Fibroblast of gingiva (primary cell): ENCODE results near the gene ARID2.

ENCODE experiments used
- DNase-seq: peaks from one replicate; pipeline ENCODE4 v3.0.0-alpha.2; 2011; ENCODE audit warnings: low read depth

Gene ARID2

GRCh38 chr12:45768194-45768593 lies 38.7 kb downstream of the ARID2 start:
- no peak for DNase-seq

GRCh38 chr12:45773747-45774146 lies 44.2 kb downstream of the ARID2 start:
- no peak for DNase-seq

DNA sequence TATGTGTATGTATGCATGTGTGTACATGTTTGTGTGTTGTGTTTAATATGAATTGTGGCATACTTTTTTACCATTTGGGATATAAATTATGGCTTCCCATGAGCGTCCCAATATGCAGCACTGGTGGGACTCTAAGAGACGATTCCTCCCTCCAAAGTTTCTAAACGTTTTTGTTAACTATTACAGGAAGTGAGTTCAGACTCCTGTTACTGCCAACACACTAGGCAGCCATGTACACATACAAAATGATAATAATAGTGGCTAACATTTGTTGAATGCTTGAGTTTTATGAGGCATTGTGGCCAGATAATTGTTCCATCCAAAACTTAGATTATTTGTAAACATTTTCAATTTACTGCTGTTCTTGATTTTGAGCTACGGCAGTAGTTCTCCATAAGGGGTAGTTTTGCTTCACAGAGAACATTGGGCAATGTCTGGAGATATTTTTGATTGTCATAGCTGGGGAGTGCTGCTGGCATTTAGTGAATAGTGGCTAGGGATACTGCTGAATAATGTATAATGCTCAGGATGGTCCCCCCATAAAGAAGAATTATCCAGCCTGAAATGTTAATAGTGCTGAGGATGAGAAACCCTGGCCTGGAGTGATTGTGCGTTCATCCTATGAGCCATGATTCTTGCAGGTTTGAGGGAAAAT lies 45.1 kb downstream of the ARID2 start:
- peak; percentile 29 for DNase-seq

- DNase-seq: no peak
These were observed 46.0 kb downstream of the ARID2 start for GRCh38 chr12:45775465-45775864.

DNA sequence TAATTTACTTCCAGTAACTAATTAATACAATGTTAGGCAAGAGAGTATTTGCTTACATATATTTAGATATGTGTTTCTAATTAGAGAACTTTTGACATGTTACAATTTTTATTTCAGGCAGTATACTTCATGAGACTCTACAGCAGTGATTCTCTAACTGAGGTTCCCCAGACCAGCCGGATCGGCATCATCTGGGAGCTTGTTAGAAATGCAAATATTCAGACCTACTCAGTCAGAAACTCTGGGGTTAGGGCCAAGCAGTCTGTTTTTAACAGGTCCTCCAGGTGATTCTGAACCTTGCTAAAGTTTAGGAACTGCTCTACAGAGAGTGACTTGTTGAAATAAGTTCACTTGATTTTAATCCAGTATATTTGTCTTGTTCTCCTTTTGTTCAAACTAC lies 46.5 kb downstream of the ARID2 start:
- DNase-seq: no peak

DNA sequence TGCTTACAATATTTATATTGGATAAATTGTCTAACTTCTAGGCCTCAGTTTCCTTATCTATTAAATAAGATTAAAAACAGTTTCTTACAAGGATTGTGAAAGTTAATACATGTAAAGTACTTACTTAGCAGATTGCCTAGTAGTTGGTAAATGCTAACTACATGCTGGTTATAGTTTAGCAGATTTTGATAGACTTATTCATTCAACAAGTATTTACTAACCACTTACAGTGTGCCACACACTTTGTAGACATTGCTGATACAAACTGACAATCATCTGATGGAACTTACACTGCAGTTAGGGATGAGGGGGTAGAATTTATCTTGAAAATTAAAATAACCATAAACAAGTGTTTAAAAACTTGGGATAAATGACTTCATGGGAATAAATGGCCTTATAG lies 50.4 kb downstream of the ARID2 start:
- DNase-seq: no peak

DNA sequence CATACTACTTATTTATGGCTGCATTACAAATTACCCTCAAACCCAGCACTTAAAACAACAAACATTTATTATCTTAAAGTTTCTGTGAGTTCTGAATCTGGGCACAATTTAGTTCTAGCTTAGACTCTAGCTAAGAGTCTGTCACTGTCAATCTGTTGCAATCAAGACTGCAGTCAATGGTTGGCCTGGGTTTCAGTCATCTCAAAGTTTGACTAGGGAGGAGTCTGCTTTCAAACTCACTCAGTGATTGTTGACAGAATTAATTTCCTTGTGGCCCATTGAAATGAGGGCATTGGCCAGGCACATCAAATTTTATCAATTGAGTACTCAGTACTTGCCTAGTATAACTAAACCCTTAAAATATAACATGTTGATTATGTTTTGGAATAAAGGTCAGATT lies 51.6 kb downstream of the ARID2 start:
- no peak for DNase-seq

GRCh38 chr12:45785315-45785714 lies 55.8 kb downstream of the ARID2 start:
- DNase-seq: no peak

- DNase-seq: peak; percentile 80
These were observed 59.5 kb downstream of the ARID2 start for GRCh38 chr12:45789025-45789424.

GRCh38 chr12:45794422-45794821 lies 64.9 kb downstream of the ARID2 start:
- no peak for DNase-seq

DNA sequence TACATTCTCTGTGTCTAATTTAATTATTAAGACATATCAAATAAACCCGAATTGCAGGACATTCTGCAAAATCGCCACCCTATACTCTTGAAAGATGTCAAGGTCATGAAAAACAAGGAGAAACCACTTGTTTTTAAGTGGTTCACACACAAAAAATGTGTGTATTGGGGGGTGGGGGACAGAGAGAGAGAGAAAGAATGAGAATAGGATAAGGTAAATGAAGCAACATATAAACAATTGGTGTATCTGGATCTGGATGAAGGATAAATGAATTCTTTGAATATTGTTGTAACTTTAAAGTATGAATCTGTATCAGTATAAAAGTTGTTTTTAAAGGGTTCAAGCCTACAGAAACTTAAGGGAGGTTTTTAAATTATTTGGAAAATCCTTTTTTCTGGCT lies 72.1 kb downstream of the ARID2 start:
- DNase-seq: no peak

GRCh38 chr12:45803111-45803510 lies 73.6 kb downstream of the ARID2 start:
- DNase-seq: no peak

GRCh38 chr12:45816652-45817051 lies 87.1 kb downstream of the ARID2 start:
- DNase-seq: no peak

GRCh38 chr12:45827974-45828373 lies 98.5 kb downstream of the ARID2 start:
- DNase-seq: no peak

- DNase-seq: no peak
These were observed 98.9 kb downstream of the ARID2 start for GRCh38 chr12:45828402-45828801.

DNA sequence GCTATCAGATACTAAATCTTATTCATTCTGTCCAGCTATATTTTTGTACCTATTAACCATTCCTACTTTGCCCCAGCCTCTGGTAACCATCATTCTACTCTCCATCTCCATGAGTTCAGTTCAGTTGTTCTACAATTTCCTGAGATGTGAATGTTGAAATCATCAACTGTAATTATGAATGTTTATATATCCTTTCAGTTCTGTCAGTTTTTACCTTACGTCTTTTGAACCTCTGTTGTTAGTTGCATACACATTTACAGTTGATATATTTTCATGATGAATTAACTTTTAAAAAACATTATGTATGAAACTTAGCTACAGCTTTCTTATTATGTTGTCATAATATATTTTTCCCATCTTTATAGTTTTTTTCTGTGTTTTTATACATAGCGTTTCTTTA lies 102.1 kb downstream of the ARID2 start:
- DNase-seq: no peak

DNA sequence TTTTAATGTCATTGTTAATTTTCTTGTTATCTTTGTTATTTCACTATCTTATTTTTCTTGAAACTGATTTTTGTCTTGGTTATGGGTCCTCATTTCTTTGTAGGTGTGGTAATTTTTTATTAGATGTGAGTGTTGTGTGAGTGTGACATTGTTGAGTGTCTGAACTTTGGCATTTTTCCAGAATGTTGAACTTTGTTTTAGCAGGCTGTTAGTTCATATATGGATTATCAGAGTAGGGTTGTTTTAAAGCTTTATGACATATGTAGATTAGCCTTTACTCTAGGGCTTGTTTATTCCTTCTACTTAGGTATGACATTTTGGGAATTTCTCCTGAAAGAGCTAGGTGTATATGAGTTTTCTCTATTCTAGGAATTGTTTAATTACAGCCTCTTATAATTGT lies 103.9 kb downstream of the ARID2 start:
- no peak for DNase-seq

GRCh38 chr12:45834809-45835208 lies 105.3 kb downstream of the ARID2 start:
- DNase-seq: no peak

DNA sequence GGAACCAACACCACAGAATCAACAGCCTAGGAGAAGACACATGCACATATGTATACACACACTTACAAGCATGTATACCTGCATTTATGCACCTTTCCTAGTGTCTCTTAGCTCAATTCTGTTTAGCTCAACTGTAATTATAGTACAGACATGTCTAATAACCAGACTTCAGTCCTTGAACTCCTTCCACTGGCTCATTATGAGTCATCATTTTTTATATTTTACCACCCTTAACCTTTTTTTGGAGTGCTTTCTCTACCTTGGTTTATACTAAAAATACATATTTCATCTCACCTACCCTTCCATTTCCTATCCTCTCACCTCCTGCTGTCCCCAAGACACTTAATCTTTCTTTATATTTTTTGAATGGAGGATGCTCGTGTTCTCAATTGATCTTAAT lies 110.4 kb downstream of the ARID2 start:
- no peak for DNase-seq

- DNase-seq: no peak
These were observed 119.8 kb downstream of the ARID2 start for GRCh38 chr12:45849289-45849688.

GRCh38 chr12:45850302-45850701 lies 120.8 kb downstream of the ARID2 start:
- DNase-seq: no peak

DNA sequence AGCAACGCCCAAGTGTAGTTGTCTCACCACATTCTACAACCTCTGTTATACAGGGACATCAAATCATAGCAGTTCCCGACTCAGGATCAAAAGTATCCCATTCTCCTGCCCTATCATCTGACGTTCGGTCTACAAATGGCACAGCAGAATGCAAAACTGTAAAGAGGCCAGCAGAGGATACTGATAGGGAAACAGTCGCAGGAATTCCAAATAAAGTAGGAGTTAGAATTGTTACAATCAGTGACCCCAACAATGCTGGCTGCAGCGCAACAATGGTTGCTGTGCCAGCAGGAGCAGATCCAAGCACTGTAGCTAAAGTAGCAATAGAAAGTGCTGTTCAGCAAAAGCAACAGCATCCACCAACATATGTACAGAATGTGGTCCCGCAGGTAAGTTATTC lies 123.0 kb downstream of the ARID2 start:
- no peak for DNase-seq

- DNase-seq: no peak
These were observed 124.0 kb downstream of the ARID2 start for GRCh38 chr12:45853550-45853949.

DNA sequence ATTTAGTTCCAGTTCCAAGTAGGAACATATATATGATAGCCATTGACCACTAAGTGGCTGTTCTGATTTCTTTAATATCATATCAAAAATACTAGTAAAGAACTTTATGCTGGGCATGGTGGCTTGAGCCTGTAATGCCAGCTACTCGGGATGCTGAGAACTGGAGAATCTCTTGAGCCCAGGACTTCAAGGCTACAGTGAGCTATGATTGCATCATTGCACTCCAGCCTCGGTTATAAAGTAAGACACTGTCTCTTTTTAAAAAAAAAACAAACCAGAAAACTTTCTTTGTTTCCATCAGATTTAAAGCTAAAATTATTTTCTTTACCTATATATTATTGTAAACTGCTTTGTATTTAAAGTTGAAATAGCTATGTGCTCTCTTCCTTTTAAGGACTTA lies 133.8 kb downstream of the ARID2 start:
- DNase-seq: no peak

- no peak for DNase-seq
These were observed 136.8 kb downstream of the ARID2 start for GRCh38 chr12:45866299-45866698.
